GM21360 (cell line): ENCODE data around the gene MYO3A.

ENCODE experiments used
- ATAC-seq: cut with Tn5 transposase; IDR thresholded peaks from one replicate; pipeline ENCODE4 v1.9.1; 2021; ENCODE audit warnings: mild to moderate bottlenecking, moderate library complexity; ENCODE audit not compliant: unreplicated experiment

The MYO3A gene

GRCh38 chr10:26254616-26255015, 320.6 kb downstream of the MYO3A start:
- no peak for ATAC-seq

- no peak for ATAC-seq
These were observed 325.3 kb downstream of the MYO3A start for GRCh38 chr10:26259341-26259740.
